ENCODE data around the gene SETDB2.

GRCh38 chr13:49454388-49455006, 10.4 kb downstream of the SETDB2 start:
- TF ChIP-seq CTCF (IDR thresholded peaks at IDR 0.05; ENCODE audit: low read depth, low read length, poor library complexity, severe bottlenecking) (no peak), EZH2phosphoT487 (IDR thresholded peaks at IDR 0.05; ENCODE audit: borderline replicate concordance, low read length) (no peak)

Data from DOHH2 (cell line).